PFSK-1 (cell line): ENCODE measurements around the gene HSF2BP.

Experiments used
- FOXP2 ChIP-seq: optimal IDR thresholded peaks from 2 replicates; pipeline ENCODE3; 2011; ENCODE audit warnings: borderline replicate concordance, control low read depth, inconsistent platforms; ENCODE audit not compliant: insufficient read depth; ENCODE audit errors: extremely low read length, extremely low read depth
- POLR2AphosphoS5 ChIP-seq: IDR thresholded peaks from 2 replicates; pipeline ENCODE4 v1.6.1; 2012; ENCODE audit warnings: low read depth, mild to moderate bottlenecking, control low read depth, low read length, moderate library complexity
- REST ChIP-seq, 2 experiments: IDR thresholded peaks; 2 replicates each; pipeline versions ENCODE4 v1.6.1 to v1.8.0; 2011 to 2012; ENCODE audit warnings: low read depth in 2 of 2, low read length in 2 of 2, control low read depth in 1 of 2, inconsistent platforms in 1 of 2, mild to moderate bottlenecking in 1 of 2, moderate library complexity in 1 of 2; ENCODE audit not compliant: insufficient read depth in 1 of 2
- SIN3A ChIP-seq: IDR thresholded peaks from 2 replicates; pipeline ENCODE4 v1.6.1; 2012; ENCODE audit warnings: mild to moderate bottlenecking, low read length, moderate library complexity, borderline replicate concordance; ENCODE audit not compliant: insufficient read depth
- TAF1 ChIP-seq: IDR thresholded peaks from 2 replicates; pipeline ENCODE4 v1.6.1; 2012; ENCODE audit warnings: low read length, control low read depth, borderline replicate concordance; ENCODE audit not compliant: insufficient read depth

The HSF2BP gene

GRCh38 chr21:43691086-43691795 lies 32.0 kb upstream of the HSF2BP start:
- TF ChIP-seq SIN3A (no peak), POLR2AphosphoS5 (no peak), FOXP2 (no peak), TAF1 (no peak), REST (IDR thresholded peaks at IDR 0.05; ENCODE audit: insufficient read depth in 1 of 2, low read depth in 2 of 2, low read length in 2 of 2) (no peak)

- no peak for TF ChIP-seq REST (IDR thresholded peaks at IDR 0.05; ENCODE audit: insufficient read depth in 1 of 2, low read depth in 2 of 2, low read length in 2 of 2)
- no peak for TF ChIP-seq SIN3A
- no peak for TF ChIP-seq FOXP2
- TF ChIP-seq POLR2AphosphoS5, result no peak
- TF ChIP-seq TAF1, result no peak
Observed at GRCh38 chr21:43690346-43690745, 31.1 kb upstream of the HSF2BP start.

GRCh38 chr21:43689556-43690337 lies 30.5 kb upstream of the HSF2BP start:
- TF ChIP-seq REST (IDR thresholded peaks at IDR 0.05; ENCODE audit: insufficient read depth in 1 of 2, low read depth in 2 of 2, low read length in 2 of 2) (no peak), FOXP2 (no peak), POLR2AphosphoS5 (0 out of 2 replicates have a peak, but pooled peaks have one; percentile 37)

GRCh38 chr21:43688906-43689305 lies 29.6 kb upstream of the HSF2BP start:
- TF ChIP-seq POLR2AphosphoS5 (no peak), REST (IDR thresholded peaks at IDR 0.05; ENCODE audit: insufficient read depth in 1 of 2, low read depth in 2 of 2, low read length in 2 of 2) (no peak), SIN3A (no peak), FOXP2 (no peak), TAF1 (no peak)
